GM12874 (cell line): ENCODE measurements around the gene PI3.

Experiments
- TF ChIP-seq, protein P1 (sequence below): IDR thresholded peaks from 2 replicates; pipeline ENCODE4 v1.5.1; 2011; ENCODE audit warnings: low read depth, mild to moderate bottlenecking, control low read depth, low read length, moderate library complexity; ENCODE audit not compliant: insufficient read depth

PI3 gene

DNA sequence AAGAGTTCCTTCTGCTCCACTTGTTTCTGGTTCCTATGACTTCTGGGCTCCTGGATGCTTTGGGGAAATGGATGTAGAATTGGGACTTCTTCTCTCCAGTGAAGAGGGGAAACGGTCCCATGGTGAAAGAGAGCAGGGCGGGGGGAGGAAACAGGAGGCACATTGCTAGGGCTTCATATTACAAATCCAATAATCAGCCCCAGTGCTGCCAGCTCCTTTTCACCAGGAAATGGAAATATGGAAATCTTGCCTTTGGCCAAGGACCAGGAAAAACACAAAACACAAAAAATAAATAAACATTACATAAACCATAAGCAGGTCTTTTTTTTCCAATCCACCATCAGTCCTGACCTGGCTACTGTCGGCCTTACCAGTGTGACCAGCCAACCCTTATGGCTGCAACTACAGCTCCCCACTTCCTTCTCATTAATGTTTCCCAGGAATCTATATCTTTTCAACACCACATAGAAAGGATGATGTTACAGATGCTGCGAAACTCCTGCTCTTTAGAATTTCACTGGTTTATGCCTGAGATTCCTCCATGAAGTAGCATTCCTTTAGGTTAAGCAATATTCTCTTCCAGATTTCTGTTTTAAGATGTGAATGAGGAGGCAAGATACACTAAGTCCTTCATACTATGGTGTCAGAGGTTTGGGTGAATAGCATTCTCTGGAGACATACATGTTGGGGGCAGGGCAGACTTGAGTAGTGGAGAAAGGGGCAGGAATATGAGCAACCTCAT is 2.0 kb downstream of the PI3 start:
- TF ChIP-seq, protein P1, sequence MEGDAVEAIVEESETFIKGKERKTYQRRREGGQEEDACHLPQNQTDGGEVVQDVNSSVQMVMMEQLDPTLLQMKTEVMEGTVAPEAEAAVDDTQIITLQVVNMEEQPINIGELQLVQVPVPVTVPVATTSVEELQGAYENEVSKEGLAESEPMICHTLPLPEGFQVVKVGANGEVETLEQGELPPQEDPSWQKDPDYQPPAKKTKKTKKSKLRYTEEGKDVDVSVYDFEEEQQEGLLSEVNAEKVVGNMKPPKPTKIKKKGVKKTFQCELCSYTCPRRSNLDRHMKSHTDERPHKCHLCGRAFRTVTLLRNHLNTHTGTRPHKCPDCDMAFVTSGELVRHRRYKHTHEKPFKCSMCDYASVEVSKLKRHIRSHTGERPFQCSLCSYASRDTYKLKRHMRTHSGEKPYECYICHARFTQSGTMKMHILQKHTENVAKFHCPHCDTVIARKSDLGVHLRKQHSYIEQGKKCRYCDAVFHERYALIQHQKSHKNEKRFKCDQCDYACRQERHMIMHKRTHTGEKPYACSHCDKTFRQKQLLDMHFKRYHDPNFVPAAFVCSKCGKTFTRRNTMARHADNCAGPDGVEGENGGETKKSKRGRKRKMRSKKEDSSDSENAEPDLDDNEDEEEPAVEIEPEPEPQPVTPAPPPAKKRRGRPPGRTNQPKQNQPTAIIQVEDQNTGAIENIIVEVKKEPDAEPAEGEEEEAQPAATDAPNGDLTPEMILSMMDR = no peak

DNA sequence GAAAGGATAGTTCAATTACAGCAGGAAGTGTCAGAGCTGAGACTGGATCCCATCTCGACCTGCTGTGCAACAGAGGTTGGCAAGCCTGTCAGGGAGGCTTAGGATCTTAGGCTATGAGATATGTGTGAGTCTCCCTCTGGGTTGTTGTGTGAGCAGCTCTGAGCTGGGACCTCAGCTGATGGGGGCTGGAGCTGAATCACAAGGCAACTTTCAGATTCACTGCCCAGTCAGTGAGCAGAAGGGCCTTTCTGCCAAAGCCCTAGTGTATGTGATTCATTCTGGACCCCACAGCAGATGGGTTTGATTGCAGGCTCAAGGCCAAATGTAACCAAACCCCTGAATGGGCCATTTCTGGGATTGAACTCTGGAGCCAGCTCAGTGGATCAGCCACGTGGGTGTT is 4.5 kb downstream of the PI3 start:
- TF ChIP-seq, protein P1 = no peak

DNA sequence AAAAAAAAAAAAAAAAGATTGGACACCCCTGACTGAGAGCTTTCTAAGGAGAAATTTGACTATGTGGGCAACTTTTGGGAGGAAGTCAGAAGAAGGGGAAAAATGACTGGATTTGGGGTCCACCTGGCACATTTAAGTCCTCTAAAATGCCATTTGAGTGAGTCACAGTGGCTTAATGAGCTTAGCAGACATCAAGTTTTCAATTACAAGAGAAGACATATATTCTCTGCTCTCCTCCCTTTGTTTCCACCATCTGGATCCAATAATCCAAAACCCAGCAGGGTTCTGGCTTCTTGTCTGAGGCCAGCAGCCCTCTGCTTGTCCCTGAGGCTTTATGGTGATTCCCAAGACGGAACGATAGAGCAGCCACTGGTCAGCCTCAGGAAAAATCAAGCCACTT is 6.9 kb downstream of the PI3 start:
- TF ChIP-seq, protein P1 = no peak

DNA sequence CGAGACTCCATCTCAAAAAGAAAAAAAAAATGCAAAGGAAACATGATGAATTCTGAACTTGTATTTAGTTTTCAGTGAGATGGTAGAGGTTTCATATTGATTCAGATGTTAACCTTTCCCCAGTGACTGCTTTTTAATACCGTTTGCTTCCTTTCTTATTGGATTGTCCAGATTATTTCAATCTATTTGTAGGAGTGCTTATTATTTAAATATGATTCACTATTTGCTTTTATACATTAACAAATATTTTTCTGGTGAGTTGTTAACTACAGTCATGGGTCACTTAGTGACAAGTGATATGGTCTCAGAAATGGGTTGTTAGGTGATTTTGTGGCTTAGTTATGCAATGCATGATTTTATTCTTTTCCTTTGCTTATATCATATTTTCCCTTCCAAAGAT is 8.4 kb downstream of the PI3 start:
- TF ChIP-seq, protein P1 = no peak

DNA sequence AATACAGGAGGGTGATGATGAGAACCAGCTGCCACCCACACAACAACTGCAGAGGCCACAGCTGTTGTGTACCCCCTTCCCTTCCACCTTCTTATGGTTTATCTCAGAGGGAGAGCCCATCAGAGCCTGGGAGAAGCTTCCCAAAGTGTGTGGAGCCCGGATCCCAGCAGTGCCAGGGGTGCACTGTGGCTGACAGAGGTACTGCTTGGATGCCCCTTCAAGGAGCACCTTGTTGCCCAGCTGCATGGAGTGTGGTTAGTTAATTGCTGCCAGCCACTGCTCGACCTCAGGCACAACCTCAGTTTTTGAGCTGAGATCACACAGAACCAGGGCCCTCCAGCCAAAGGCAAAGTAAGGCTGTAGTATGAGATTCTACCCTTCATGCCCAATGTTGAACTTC is 13.0 kb downstream of the PI3 start:
- TF ChIP-seq, protein P1 = no peak

DNA sequence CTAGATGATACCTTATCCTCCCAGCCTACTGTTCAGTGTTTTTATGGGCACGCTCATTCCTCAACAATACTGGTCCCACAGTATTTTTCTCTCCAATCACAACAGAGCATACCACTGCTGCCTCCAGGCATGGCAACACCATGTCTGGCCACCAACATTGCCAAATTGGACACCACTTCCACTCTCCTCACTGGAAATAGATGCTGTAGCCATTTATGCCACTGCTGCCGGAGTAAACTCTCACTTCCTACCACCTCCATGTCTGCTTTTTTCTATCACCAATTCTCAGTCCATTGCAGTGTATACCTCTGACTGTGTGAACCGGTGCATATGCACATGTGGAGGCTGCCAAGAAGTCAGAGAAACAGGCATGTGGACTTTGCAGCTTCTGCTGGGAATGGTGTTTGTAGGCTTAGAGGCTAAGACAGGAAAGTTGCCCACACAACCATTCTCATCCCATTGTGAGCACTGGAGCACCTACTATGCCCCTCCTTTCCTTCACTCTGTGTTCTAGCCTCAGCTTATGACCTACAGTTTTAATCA is 14.4 kb downstream of the PI3 start:
- TF ChIP-seq, protein P1 = no peak

DNA sequence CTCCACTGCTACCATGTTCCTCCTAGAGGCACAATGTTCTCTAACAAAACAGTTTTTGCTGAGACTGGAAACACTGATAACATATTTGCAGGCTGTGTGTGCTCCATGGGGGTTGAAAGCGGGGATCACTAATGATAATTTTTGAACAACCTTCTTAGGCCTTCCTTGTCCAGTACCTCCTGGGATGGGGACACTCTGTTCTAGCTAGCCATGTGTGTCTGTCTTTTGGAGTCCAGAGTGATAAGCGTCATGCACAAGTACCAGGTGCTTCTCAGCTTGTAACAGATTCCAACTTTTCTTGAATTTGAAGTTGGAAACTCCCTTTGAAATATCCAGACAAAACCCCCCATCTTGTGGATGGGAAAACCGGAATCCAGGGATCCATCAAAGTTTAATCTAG is 15.2 kb downstream of the PI3 start:
- TF ChIP-seq, protein P1 = no peak
